SH-SY5Y (cell line): ENCODE data around the gene ATP13A4.

Experiments used
- GATA2 ChIP-seq: IDR thresholded peaks from 2 replicates; pipeline ENCODE4 v1.6.1; 2011; ENCODE audit warnings: mild to moderate bottlenecking, low read depth, low read length
- GATA3 ChIP-seq: IDR thresholded peaks from 2 replicates; pipeline ENCODE4 v1.6.1; 2011; ENCODE audit warnings: low read depth, mild to moderate bottlenecking, low read length, moderate library complexity

GRCh38 chr3:193372783-193373182 lies 181.9 kb downstream of the ATP13A4 start:
- TF ChIP-seq GATA3 (no peak), GATA2 (no peak)
